ENCODE measurements around the gene TMEM205. TPM values are rescaled to one million over a fixed set of nuclear protein-coding genes. Genes with fewer than 3 reads are reported as not detected.
A peak's percentile ranks its signal among the peaks of the same experiment; 100 is the strongest.

Gene TMEM205
- total and polyA plus RNA-seq, 2 of the 8 experiments (the other 6 are each of a cell fraction or from before 2014, with no cell fraction given), result 73.5 to 423 TPM

- no peak overlapping the region for H3K4ac ChIP-seq (replicated peaks; ENCODE audit: insufficient read length, low read depth, low read length)
- 84% methylated on average over 6 of the region's 6 CpGs; no CpG with 5 or more reads in 1 of the 2 experiments for WGBS, 2 experiments (ENCODE audit: extremely low coverage in 1 of 2, insufficient coverage in 1 of 2, insufficient read length in 1 of 2, insufficient replicate concordance in 2 of 2, low coverage in 1 of 2, low lambda C conversion rate in 2 of 2, missing lambda C conversion rate in 1 of 2)
- H2BK20ac ChIP-seq (ENCODE audit: low read length), result peak overlapping the region; percentile 61; the same call in 1 of the 2 replicates
- H3K36me3 ChIP-seq (ENCODE audit: control insufficient read depth in 2 of 4, insufficient read depth in 4 of 4, low read length in 3 of 4), result no peaks in the 10 kb centered on the region
- FAIRE-seq, result no peak
- no peak overlapping the region for H4K5ac ChIP-seq (ENCODE audit: insufficient read length, low read depth, low read length)
- no peak overlapping the region for H4K8ac ChIP-seq (ENCODE audit: extremely low read depth, insufficient read depth, low read length)
- peak overlapping the region; percentile 85; the same call in 1 of the 2 replicates for H2BK5ac ChIP-seq (ENCODE audit: low read depth, low read length)
- H3K14ac ChIP-seq (ENCODE audit: insufficient read length), result no peak overlapping the region
- H2BK12ac ChIP-seq (ENCODE audit: low read depth, low read length), result peak overlapping the region; percentile 90
- peak overlapping the region; percentile 95; the same call in 1 of the 2 replicates for H2BK15ac ChIP-seq (ENCODE audit: low read length)
- H3K23me2 ChIP-seq (ENCODE audit: low read depth, low read length), result peaks cover 13% of the 10 kb centered on the region; the same call in 1 of the 2 replicates
- no peak overlapping the region for H4K91ac ChIP-seq (replicated peaks; ENCODE audit: insufficient read length, low read length)
- H3K9ac ChIP-seq (replicated peaks in 1 of 4; ENCODE audit: extremely low read depth in 1 of 4, low read depth in 3 of 4, low read length in 3 of 4), result peak overlapping the region in 1 of 4 experiments; percentile 18; a peak in 1 of 7 replicates
- DNase-seq (ENCODE audit: low read depth in 1 of 2, low spot score in 2 of 2), result no peak
- CTCF ChIA-PET (ENCODE audit: partially characterized antibody), result no interaction called here
- H3K27ac ChIP-seq (ENCODE audit: low read depth, low read length), result no peak overlapping the region
- peak overlapping the region; percentile 97 for H2AK5ac ChIP-seq (ENCODE audit: low read depth, low read length)
- peaks cover 0 to 17% (median 12%) of the 10 kb centered on the region in 4 experiments; a peak in 3 of 7 replicates for H3K27me3 ChIP-seq (replicated peaks in 1 of 4; ENCODE audit: control insufficient read depth in 3 of 4, extremely low read depth in 1 of 4, insufficient read depth in 3 of 4, low read length in 3 of 4)
- H4K20me1 ChIP-seq (replicated peaks in 1 of 2; ENCODE audit: control insufficient read depth in 1 of 2, insufficient read depth in 2 of 2, low read length in 2 of 2), result peaks cover 0 to 5% of the 10 kb centered on the region in 2 experiments
- no peaks in the 10 kb centered on the region for H3K9me3 ChIP-seq (ENCODE audit: insufficient read depth in 2 of 2, low read depth in 1 of 2, low read length in 1 of 2)
- H3K4me3 ChIP-seq (ENCODE audit: extremely low read depth in 1 of 4, insufficient read depth in 2 of 4, low read depth in 3 of 4, low read length in 4 of 4), result peak overlapping the region; percentile 22 to 61 (median 36); a peak in 5 of 8 replicates
- POLR2A ChIA-PET (ENCODE audit: partially characterized antibody), result interaction anchor here (1.8 kb wide), 1 partner anchor 14 kb away, joined by 6 read pairs; no protein-coding TSS in a partner anchor
- H3K56ac ChIP-seq (replicated peaks; ENCODE audit: insufficient read length, low read depth, low read length), result no peak overlapping the region
- H3K23ac ChIP-seq (ENCODE audit: insufficient read length), result no peak overlapping the region
- H3K79me2 ChIP-seq (ENCODE audit: control insufficient read depth in 1 of 2, insufficient read depth in 2 of 2, low read length in 2 of 2), result no peaks in the 10 kb centered on the region
- H3K18ac ChIP-seq (ENCODE audit: extremely low read depth, low read length), result no peak overlapping the region
- H2BK120ac ChIP-seq (replicated peaks; ENCODE audit: low read depth, low read length), result no peak overlapping the region
- peak overlapping the region; percentile 61 to 94 for H3K4me2 ChIP-seq (ENCODE audit: insufficient read depth in 1 of 2, low read depth in 2 of 2, low read length in 2 of 2)
- no peak overlapping the region for H2AFZ ChIP-seq (ENCODE audit: low read length)
- H3K4me1 ChIP-seq (replicated peaks in 1 of 4; ENCODE audit: control insufficient read depth in 3 of 4, insufficient read depth in 4 of 4, low read length in 3 of 4), result peaks cover 3 to 11% (median 8%) of the 10 kb centered on the region in 4 experiments
- peaks cover 3% of the 10 kb centered on the region; the same call in 1 of the 2 replicates for H3K79me1 ChIP-seq (ENCODE audit: low read depth, low read length)
- TF ChIP-seq RAD21 (IDR thresholded peaks at IDR 0.05 in 1 of 2, conservative IDR thresholded peaks at IDR 0.05 in 1 of 2; ENCODE audit: low read depth in 2 of 2, low read length in 2 of 2) (no peak), CTCF (IDR thresholded peaks at IDR 0.05; ENCODE audit: control extremely low read depth in 1 of 3, insufficient read depth in 1 of 3, low read depth in 1 of 3, low read length in 3 of 3) (no peak), TAF7 (optimal IDR thresholded peaks at IDR 0.05; ENCODE audit: borderline replicate concordance, low read depth, low read length) (no peak), ATF2 (IDR thresholded peaks at IDR 0.05; ENCODE audit: low read length) (no peak), TAF1 (IDR thresholded peaks at IDR 0.05; ENCODE audit: low read depth, low read length) (no peak), CHD2 (IDR thresholded peaks at IDR 0.05; ENCODE audit: low read length) (no peak), POLR2A (IDR thresholded peaks at IDR 0.05; ENCODE audit: control extremely low read depth in 1 of 2, low read depth in 2 of 2, low read length in 2 of 2) (no peak), RXRA (IDR thresholded peaks at IDR 0.05; ENCODE audit: insufficient read depth, low read depth, low read length) (no peak), TCF12 (IDR thresholded peaks at IDR 0.05; ENCODE audit: low read depth, low read length) (no peak), SIRT6 (IDR thresholded peaks at IDR 0.05; ENCODE audit: low read length) (no peak)
These were observed 10.0 kb upstream of the TMEM205 start for GRCh38 chr19:11356074-11356397.
